H1 (cell line): ENCODE data around the gene MYO5B. TPM values are rescaled to one million over a fixed set of nuclear protein-coding genes. Genes with fewer than 3 reads are reported as not detected.

Experiments used
- CTCF ChIA-PET: fragments of 300-600 bp; sonication (Branson Sonifier 250); formaldehyde crosslinking; loops from one replicate; lab custom pipeline; 2021; ENCODE audit not compliant: partially characterized antibody; lab: Charles Lee
- POLR2A ChIA-PET: fragments of 300-600 bp; sonication (Branson Sonifier 250); formaldehyde crosslinking; loops from one replicate; lab custom pipeline; 2021; ENCODE audit warnings: inconsistent platforms; ENCODE audit not compliant: partially characterized antibody; lab: Charles Lee
- DNase-seq, 2 experiments: peaks; one replicate each; pipeline versions ENCODE4 v3.0.0 to v3.0.0-alpha.2; 2010 to 2022; ENCODE audit warnings: low spot score in 2 of 2, low read depth in 1 of 2, mixed read lengths in 1 of 2
- FAIRE-seq: peaks from 2 replicates; lab custom pipeline; 2011; peaks lifted over from hg19 to GRCh38; lab: Jason Lieb, UNC
- H2AFZ ChIP-seq: 2 replicates; pipeline ENCODE4 v1.8.1; 2012; ENCODE audit warnings: low read length, inconsistent platforms
- H2AK5ac ChIP-seq: 2 replicates; pipeline ENCODE4 v1.6.1; 2013; ENCODE audit warnings: low read depth, low read length
- H2BK120ac ChIP-seq: replicated peaks from 2 replicates; pipeline ENCODE3; 2013; ENCODE audit warnings: low read depth, low read length, inconsistent platforms
- H2BK12ac ChIP-seq: 2 replicates; pipeline ENCODE4 v1.6.1; 2013; ENCODE audit warnings: low read depth, low read length
- H2BK15ac ChIP-seq: 2 replicates; pipeline ENCODE4 v1.6.1; 2013; ENCODE audit warnings: low read length
- H2BK20ac ChIP-seq: 2 replicates; pipeline ENCODE4 v1.6.1; 2013; ENCODE audit warnings: low read length
- H2BK5ac ChIP-seq: 2 replicates; pipeline ENCODE4 v1.6.1; 2013; ENCODE audit warnings: low read depth, low read length
- H3K14ac ChIP-seq: 2 replicates; pipeline ENCODE4 v1.6.1; 2013; ENCODE audit warnings: inconsistent platforms; ENCODE audit not compliant: insufficient read length
- H3K18ac ChIP-seq: 2 replicates; pipeline ENCODE4 v1.6.1; 2013; ENCODE audit warnings: low read length; ENCODE audit errors: extremely low read depth
- H3K23ac ChIP-seq: 2 replicates; pipeline ENCODE4 v1.6.1; 2013; ENCODE audit warnings: inconsistent platforms; ENCODE audit not compliant: insufficient read length
- H3K23me2 ChIP-seq: 2 replicates; pipeline ENCODE4 v1.6.1; 2013; ENCODE audit warnings: low read depth, low read length
- H3K27ac ChIP-seq: 2 replicates; pipeline ENCODE4 v1.6.1; 2011; ENCODE audit warnings: low read depth, low read length, inconsistent platforms
- H3K27me3 ChIP-seq, 4 experiments: replicated peaks in 1 of 4; 1 replicate in 1 of 4; 2 replicates in 3 of 4; pipeline versions ENCODE4 v1.6.1 to v1.8.1; 2011 to 2013; ENCODE audit warnings: low read length in 3 of 4, mild to moderate bottlenecking in 3 of 4, inconsistent platforms in 2 of 4, mixed read lengths in 2 of 4, moderate library complexity in 1 of 4; ENCODE audit not compliant: control insufficient read depth in 3 of 4, insufficient read depth in 3 of 4; ENCODE audit errors: extremely low read depth in 1 of 4
- H3K36me3 ChIP-seq, 4 experiments: 2 replicates each; pipeline versions ENCODE4 v1.6.1 to v1.8.1; 2011 to 2013; ENCODE audit warnings: mild to moderate bottlenecking in 4 of 4, low read length in 3 of 4, moderate library complexity in 2 of 4, control low read depth in 1 of 4, inconsistent platforms in 1 of 4; ENCODE audit not compliant: insufficient read depth in 4 of 4, control insufficient read depth in 2 of 4
- H3K4ac ChIP-seq: replicated peaks from 2 replicates; pipeline ENCODE3; 2013; ENCODE audit warnings: low read length, low read depth, mixed read lengths, inconsistent platforms; ENCODE audit not compliant: insufficient read length
- H3K4me1 ChIP-seq, 4 experiments: replicated peaks in 1 of 4; 1 replicate in 1 of 4; 2 replicates in 3 of 4; pipeline versions ENCODE4 v1.6.1 to v1.8.1; 2011 to 2013; ENCODE audit warnings: low read length in 3 of 4, inconsistent platforms in 2 of 4, mixed read lengths in 1 of 4; ENCODE audit not compliant: insufficient read depth in 4 of 4, control insufficient read depth in 3 of 4
- H3K4me2 ChIP-seq, 2 experiments: 2 replicates each; pipeline versions ENCODE4 v1.6.1 to v1.8.1; 2011 to 2013; ENCODE audit warnings: low read depth in 2 of 2, low read length in 2 of 2, control low read depth in 1 of 2, inconsistent platforms in 1 of 2, mild to moderate bottlenecking in 1 of 2; ENCODE audit not compliant: insufficient read depth in 1 of 2
- H3K4me3 ChIP-seq, 4 experiments: fragments of 200-600, 300-600 bp in 1 of 4; sonication (generic), shearing (Covaris generic), sonication (Bioruptor Twin) in 1 of 4; 2 replicates each; pipeline versions ENCODE4 v1.5.1 to v1.8.1; 2011 to 2016; ENCODE audit warnings: low read length in 4 of 4, low read depth in 3 of 4, control low read depth in 2 of 4, inconsistent platforms in 2 of 4, mild to moderate bottlenecking in 2 of 4, mixed read lengths in 1 of 4, moderate library complexity in 1 of 4; ENCODE audit not compliant: insufficient read depth in 2 of 4; ENCODE audit errors: extremely low read depth in 1 of 4
- H3K56ac ChIP-seq: replicated peaks from 2 replicates; pipeline ENCODE3; 2013; ENCODE audit warnings: low read depth, mild to moderate bottlenecking, mixed read lengths, low read length, inconsistent platforms; ENCODE audit not compliant: insufficient read length
- H3K79me1 ChIP-seq: 2 replicates; pipeline ENCODE4 v1.6.1; 2013; ENCODE audit warnings: low read depth, low read length, control low read depth
- H3K79me2 ChIP-seq, 2 experiments: 2 replicates each; pipeline versions ENCODE4 v1.6.1 to v1.8.1; 2012 to 2013; ENCODE audit warnings: low read length in 2 of 2, mild to moderate bottlenecking in 2 of 2, inconsistent platforms in 1 of 2; ENCODE audit not compliant: insufficient read depth in 2 of 2, control insufficient read depth in 1 of 2
- H3K9ac ChIP-seq, 4 experiments: replicated peaks in 1 of 4; 1 replicate in 1 of 4; 2 replicates in 3 of 4; pipeline versions ENCODE4 v1.6.1 to v1.8.1; 2011 to 2013; ENCODE audit warnings: low read depth in 3 of 4, low read length in 3 of 4, control low read depth in 2 of 4, mild to moderate bottlenecking in 2 of 4, moderate library complexity in 2 of 4, inconsistent platforms in 1 of 4; ENCODE audit errors: extremely low read depth in 1 of 4
- H3K9me3 ChIP-seq, 2 experiments: 2 replicates each; pipeline versions ENCODE4 v1.6.1 to v1.8.1; 2012 to 2013; ENCODE audit warnings: mild to moderate bottlenecking in 2 of 2, moderate library complexity in 2 of 2, control low read depth in 1 of 2, inconsistent platforms in 1 of 2, low read depth in 1 of 2, low read length in 1 of 2, mixed read lengths in 1 of 2; ENCODE audit not compliant: insufficient read depth in 2 of 2
- H4K20me1 ChIP-seq, 2 experiments: replicated peaks in 1 of 2; 2 replicates each; pipeline versions ENCODE3 to v1.8.1; 2011 to 2013; ENCODE audit warnings: inconsistent platforms in 2 of 2, low read length in 2 of 2, mild to moderate bottlenecking in 1 of 2; ENCODE audit not compliant: insufficient read depth in 2 of 2, control insufficient read depth in 1 of 2
- H4K5ac ChIP-seq: 2 replicates; pipeline ENCODE4 v1.6.1; 2013; ENCODE audit warnings: low read length, low read depth, mixed read lengths, inconsistent platforms; ENCODE audit not compliant: insufficient read length
- H4K8ac ChIP-seq: 2 replicates; pipeline ENCODE4 v1.8.0; 2013; ENCODE audit warnings: mild to moderate bottlenecking, moderate library complexity, low read length, inconsistent platforms; ENCODE audit not compliant: insufficient read depth; ENCODE audit errors: extremely low read depth
- H4K91ac ChIP-seq: replicated peaks from 2 replicates; pipeline ENCODE3; 2013; ENCODE audit warnings: low read length, mixed read lengths, inconsistent platforms; ENCODE audit not compliant: insufficient read length
- CTCF ChIP-seq, 3 experiments: IDR thresholded peaks; 1 replicate in 2 of 3; 2 replicates in 1 of 3; pipeline versions ENCODE4 v1.5.1 to v1.6.1; 2011; ENCODE audit warnings: low read length in 3 of 3, mild to moderate bottlenecking in 3 of 3, inconsistent platforms in 2 of 3, low read depth in 1 of 3, moderate library complexity in 1 of 3; ENCODE audit not compliant: insufficient read depth in 1 of 3; ENCODE audit errors: control extremely low read depth in 1 of 3
- HDAC2 ChIP-seq, 2 experiments: fragments of 300-600 bp in 1 of 2; sonication (generic) in 1 of 2; IDR thresholded peaks; 2 replicates each; pipeline ENCODE4 v1.6.1; 2011 to 2012; ENCODE audit warnings: low read depth in 2 of 2, low read length in 2 of 2, mild to moderate bottlenecking in 2 of 2, moderate library complexity in 2 of 2, borderline replicate concordance in 1 of 2, inconsistent platforms in 1 of 2
- JUN ChIP-seq: IDR thresholded peaks from 2 replicates; pipeline ENCODE4 v1.6.1; 2011; ENCODE audit warnings: low read depth, mild to moderate bottlenecking, improper control_type of control experiment, low read length
- NANOG ChIP-seq: IDR thresholded peaks from 2 replicates; pipeline ENCODE4 v1.6.1; 2011; ENCODE audit warnings: low read length, low read depth, mild to moderate bottlenecking, inconsistent platforms; ENCODE audit not compliant: insufficient read depth, poor library complexity, severe bottlenecking
- POU5F1 ChIP-seq: IDR thresholded peaks from 2 replicates; pipeline ENCODE4 v1.6.1; 2011; ENCODE audit warnings: low read depth, mild to moderate bottlenecking, low read length, moderate library complexity
- TAF7 ChIP-seq: optimal IDR thresholded peaks from 2 replicates; pipeline ENCODE3; 2011; ENCODE audit warnings: low read depth, mild to moderate bottlenecking, inconsistent platforms, low read length, moderate library complexity, borderline replicate concordance
- YY1 ChIP-seq: IDR thresholded peaks from 2 replicates; pipeline ENCODE4 v1.6.1; 2011; ENCODE audit warnings: low read depth, mild to moderate bottlenecking, low read length
- WGBS, 2 experiments: shearing (Covaris generic) in 1 of 2; methylation state at CpG; one replicate each; pipeline versions ENCODE4 v1.1.6 to v1.1.7; 2013 to 2015; ENCODE audit warnings: low lambda C conversion rate in 2 of 2, mixed read lengths in 2 of 2, inconsistent platforms in 1 of 2, low coverage in 1 of 2, missing lambda C conversion rate in 1 of 2; ENCODE audit not compliant: insufficient replicate concordance in 2 of 2, insufficient coverage in 1 of 2, insufficient read length in 1 of 2; ENCODE audit errors: extremely low coverage in 1 of 2, missing lambda C conversion rate in 1 of 2; 5-methylcytosine and 5-hydroxymethylcytosine counted together
- polyA plus RNA-seq, 7 experiments: library from polyadenylated mRNA; depleted of rRNA in 3 of 7; stranded (reverse) in 5 of 7; unstranded in 2 of 7; fragments of >200 nt in 5 of 7; fragments of 200-250 nt in 2 of 7; gene quantifications; 1 replicate in 5 of 7; 2 replicates in 1 of 7; 4 replicates in 1 of 7; pipeline versions ENCODE4 v1.2.1 to v1.2.3, GENCODE V29; 2011 to 2013; ENCODE audit warnings: missing spikeins in 2 of 7, mixed read lengths in 2 of 7
- total RNA-seq: library from RNA; stranded (reverse); fragmentation: NEBNext Ultra II Directional; extraction: Animal tissue kit (Norgen Biotek cat#: 25700); gene quantifications from 2 replicates; pipeline ENCODE4 v1.2.1, GENCODE V29; 2021

MYO5B gene
- total and polyA plus RNA-seq, 2 of the 8 experiments (the other 6 are each of a cell fraction or from before 2014, with no cell fraction given), result 6.4 to 7.7 TPM

DNA sequence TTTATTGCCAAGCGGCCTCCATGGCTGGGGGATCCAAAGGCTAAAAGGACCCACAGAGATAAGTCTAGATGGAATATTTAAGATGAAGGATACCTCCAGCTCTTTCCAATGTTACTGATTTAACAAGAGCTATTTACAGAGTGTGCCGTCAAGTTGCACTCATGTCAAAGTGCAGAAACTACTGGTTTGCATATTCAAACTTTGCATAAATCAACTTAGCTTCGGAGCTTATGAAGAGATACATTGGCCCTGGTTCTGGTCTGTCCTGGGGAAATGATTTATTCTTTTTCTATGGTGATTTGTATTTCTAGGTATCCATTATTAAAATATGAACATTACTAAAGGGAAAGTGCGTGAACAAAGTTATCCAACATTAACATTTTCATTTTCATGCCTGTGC is 14.4 kb upstream of the MYO5B start:
- H2AK5ac ChIP-seq, result no peak overlapping the region
- no peaks in the 10 kb centered on the region for H3K9me3 ChIP-seq
- H3K23me2 ChIP-seq, result no peaks in the 10 kb centered on the region
- H2BK15ac ChIP-seq, result no peak overlapping the region
- H3K4me1 ChIP-seq, result no peaks in the 10 kb centered on the region
- H4K91ac ChIP-seq, result no peak overlapping the region
- ChIA-PET POLR2A (no interaction called here), CTCF (interaction anchor here (1.2 to 4.4 kb wide), 2 partner anchors 9 to 147 kb away, joined by 5 to 24 read pairs; no protein-coding TSS in a partner anchor)
- no peaks in the 10 kb centered on the region for H3K27me3 ChIP-seq
- no peak overlapping the region for H3K18ac ChIP-seq
- no peak overlapping the region for H2AFZ ChIP-seq
- H4K8ac ChIP-seq, result no peak overlapping the region
- FAIRE-seq (no peak), DNase-seq (no peak)
- no peaks in the 10 kb centered on the region for H3K79me1 ChIP-seq
- H3K36me3 ChIP-seq, result no peaks in the 10 kb centered on the region
- no peak overlapping the region for H2BK120ac ChIP-seq
- no peak overlapping the region for H3K14ac ChIP-seq
- H3K23ac ChIP-seq, result no peak overlapping the region
- 91% methylated on average over 4 of the region's 4 CpGs; no CpG with 5 or more reads in 1 of the 2 experiments for WGBS, 2 experiments
- H3K27ac ChIP-seq, result no peak overlapping the region
- H4K20me1 ChIP-seq, result no peaks in the 10 kb centered on the region
- no peak overlapping the region for H3K4ac ChIP-seq
- H2BK20ac ChIP-seq, result no peak overlapping the region
- H3K4me3 ChIP-seq, result no peak overlapping the region
- H3K56ac ChIP-seq, result no peak overlapping the region
- H3K9ac ChIP-seq, result no peak overlapping the region
- H3K79me2 ChIP-seq, result no peaks in the 10 kb centered on the region
- H3K4me2 ChIP-seq, result no peak overlapping the region
- TF ChIP-seq JUN (no peak), HDAC2 (IDR thresholded peaks at IDR 0.05; ENCODE audit: borderline replicate concordance in 1 of 2, low read depth in 2 of 2, low read length in 2 of 2) (no peak), NANOG (no peak), CTCF (IDR thresholded peaks at IDR 0.05; ENCODE audit: control extremely low read depth in 1 of 3, insufficient read depth in 1 of 3, low read depth in 1 of 3, low read length in 3 of 3) (no peak), TAF7 (no peak), POU5F1 (no peak), YY1 (no peak)
- no peak overlapping the region for H2BK5ac ChIP-seq
- H4K5ac ChIP-seq, result no peak overlapping the region
- H2BK12ac ChIP-seq, result no peak overlapping the region
